ENCODE results near the gene ZHX3.

Gene ZHX3

GRCh38 chr20:41152108-41152757 is 165.3 kb downstream of the ZHX3 start:
- TF ChIP-seq CTCF (IDR thresholded peaks at IDR 0.05) = no peak
- H3K9me3 ChIP-seq = no peaks in the 10 kb centered on the region
- no peak overlapping the region for H3K4me3 ChIP-seq (ENCODE audit: low read depth in 1 of 2, low read length in 1 of 2)
- H3K27ac ChIP-seq = no peak overlapping the region
- H3K4me1 ChIP-seq (ENCODE audit: control insufficient read depth in 1 of 2, insufficient read depth in 1 of 2, low read depth in 1 of 2, low read length in 1 of 2) = no peaks in the 10 kb centered on the region
- no peaks in the 10 kb centered on the region for H3K36me3 ChIP-seq
- peaks cover 57% of the 10 kb centered on the region for H3K27me3 ChIP-seq

GRCh38 chr20:41151134-41151869 is 166.2 kb downstream of the ZHX3 start:
- Histone ChIP-seq H3K9me3 (no peaks in the 10 kb centered on the region), H3K4me3 (ENCODE audit: low read depth in 1 of 2, low read length in 1 of 2) (no peak overlapping the region), H3K27me3 (peaks cover 48% of the 10 kb centered on the region), H3K36me3 (no peaks in the 10 kb centered on the region), H3K27ac (no peak overlapping the region), H3K4me1 (ENCODE audit: control insufficient read depth in 1 of 2, insufficient read depth in 1 of 2, low read depth in 1 of 2, low read length in 1 of 2) (no peaks in the 10 kb centered on the region)
- no peak for TF ChIP-seq CTCF (IDR thresholded peaks at IDR 0.05)

- no peak overlapping the region for H3K27ac ChIP-seq
- no peaks in the 10 kb centered on the region for H3K4me1 ChIP-seq (ENCODE audit: control insufficient read depth in 1 of 2, insufficient read depth in 1 of 2, low read depth in 1 of 2, low read length in 1 of 2)
- no peak overlapping the region for H3K4me3 ChIP-seq (ENCODE audit: low read depth in 1 of 2, low read length in 1 of 2)
- H3K27me3 ChIP-seq = peaks cover 42% of the 10 kb centered on the region
- no peaks in the 10 kb centered on the region for H3K36me3 ChIP-seq
- TF ChIP-seq CTCF (IDR thresholded peaks at IDR 0.05) = no peak
- H3K9me3 ChIP-seq = no peaks in the 10 kb centered on the region
These were observed 166.9 kb downstream of the ZHX3 start for GRCh38 chr20:41150664-41151063.

- Histone ChIP-seq H3K4me3 (ENCODE audit: low read depth in 1 of 2, low read length in 1 of 2) (no peak overlapping the region), H3K36me3 (no peaks in the 10 kb centered on the region), H3K27ac (no peak overlapping the region), H3K4me1 (ENCODE audit: control insufficient read depth in 1 of 2, insufficient read depth in 1 of 2, low read depth in 1 of 2, low read length in 1 of 2) (no peaks in the 10 kb centered on the region), H3K9me3 (no peaks in the 10 kb centered on the region), H3K27me3 (peaks cover 39% of the 10 kb centered on the region)
- TF ChIP-seq CTCF (IDR thresholded peaks at IDR 0.05) = no peak
These were observed 168.6 kb downstream of the ZHX3 start for GRCh38 chr20:41148942-41149341.

GRCh38 chr20:41147767-41148191 is 169.8 kb downstream of the ZHX3 start:
- Histone ChIP-seq H3K27ac (no peak overlapping the region), H3K27me3 (peaks cover 51% of the 10 kb centered on the region), H3K9me3 (no peaks in the 10 kb centered on the region), H3K36me3 (no peaks in the 10 kb centered on the region), H3K4me1 (ENCODE audit: control insufficient read depth in 1 of 2, insufficient read depth in 1 of 2, low read depth in 1 of 2, low read length in 1 of 2) (no peaks in the 10 kb centered on the region), H3K4me3 (ENCODE audit: low read depth in 1 of 2, low read length in 1 of 2) (no peak overlapping the region)
- TF ChIP-seq CTCF (IDR thresholded peaks at IDR 0.05) = no peak

Measured in neutrophil (primary cell).